ENCODE results near the gene EXD2. TPM values are rescaled to one million over a fixed set of nuclear protein-coding genes. Genes with fewer than 3 reads are reported as not detected.

Gene EXD2
- total RNA-seq, 1 experiment from 2014 or later = 26.2 TPM

DNA sequence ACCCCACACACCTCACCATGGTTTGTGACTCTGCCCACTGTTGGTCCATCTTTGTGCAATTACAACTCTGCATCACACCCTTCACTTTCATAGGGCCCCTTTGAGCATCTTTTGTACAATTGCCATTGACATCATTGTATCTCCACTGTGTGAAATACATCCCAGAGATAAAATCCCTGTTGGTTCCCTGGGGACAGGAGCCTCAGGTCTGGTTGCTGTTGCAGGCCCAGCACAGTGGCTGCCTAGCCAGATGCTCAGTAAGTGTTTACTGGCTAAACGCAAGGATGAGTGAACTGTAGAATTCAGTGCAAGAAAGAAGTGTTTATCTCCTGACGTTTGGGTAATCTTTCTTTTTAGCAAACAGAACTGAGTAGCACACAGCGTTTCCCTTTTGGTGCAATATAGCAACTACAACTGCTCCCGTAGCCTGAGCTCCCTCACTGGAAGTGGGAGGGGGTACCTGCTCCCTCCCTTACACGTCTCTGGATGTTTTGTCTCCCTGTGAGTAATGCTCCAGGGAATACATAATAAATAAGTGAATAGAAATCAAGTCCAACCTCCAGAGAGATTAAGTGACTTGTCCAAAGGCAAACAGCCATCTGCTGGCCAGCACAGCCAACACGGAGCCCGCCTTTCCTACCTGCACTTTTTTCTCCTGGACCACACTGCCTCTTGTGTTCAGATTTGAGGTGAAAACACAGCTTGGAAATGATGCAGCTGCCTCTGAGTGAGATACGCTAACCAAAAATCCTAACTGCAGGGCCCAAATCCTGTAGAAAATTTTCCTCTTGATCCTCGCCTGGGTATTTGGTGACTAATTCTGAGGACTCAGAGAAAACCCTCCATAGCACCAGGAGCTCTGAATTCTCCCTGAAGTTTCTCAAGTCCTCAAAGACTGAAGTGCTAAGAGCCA, 96.1 kb downstream of the EXD2 start (continued):
- TF ChIP-seq HMGA2 (CRISPR knock-in tag; IDR thresholded peaks at IDR 0.05) (no peak), FOXP4 (CRISPR knock-in tag; IDR thresholded peaks at IDR 0.05) (no peak), USF2 (CRISPR knock-in tag; IDR thresholded peaks at IDR 0.05) (no peak)

DNA sequence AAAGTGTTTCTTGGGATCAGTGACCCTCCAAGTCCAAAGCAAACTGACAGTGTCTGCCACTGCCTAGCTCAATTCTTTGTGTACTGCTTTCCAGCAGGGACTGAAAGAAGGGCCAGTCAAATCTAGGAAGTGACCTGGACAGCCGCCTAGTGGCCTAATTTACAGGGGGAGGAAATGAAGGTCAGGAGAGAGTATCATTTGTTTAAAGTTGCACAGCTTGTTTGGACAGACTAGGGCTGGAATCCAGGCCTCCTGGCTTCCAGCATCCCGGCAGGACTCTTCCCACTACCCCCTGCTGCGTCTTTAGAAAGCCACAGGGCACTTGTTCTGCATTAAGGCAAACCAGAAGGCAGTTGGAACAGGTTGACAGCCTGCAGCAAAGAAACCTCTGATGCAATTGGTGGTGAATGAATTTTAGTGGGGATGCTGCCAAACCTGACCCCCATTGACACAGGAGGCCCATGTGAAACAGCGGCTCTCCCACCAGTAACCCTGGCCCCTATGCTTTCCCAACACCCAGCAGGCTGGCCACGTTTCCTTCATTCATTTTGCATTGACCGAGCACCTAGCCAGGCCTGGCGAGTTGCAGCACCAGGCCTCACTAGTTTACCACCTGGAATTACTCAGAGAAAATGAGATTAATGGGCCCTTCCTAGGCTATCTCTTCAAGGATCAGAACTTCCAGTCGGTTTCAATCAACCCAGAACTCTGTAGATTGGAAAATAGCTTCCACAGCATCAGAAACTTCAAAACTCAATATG, 96.9 kb downstream of the EXD2 start:
- ChIA-PET CTCF (interaction anchor here (0.7 to 2.4 kb wide), 41 partner anchors 8 to 187 kb away, joined by 3 to 37 read pairs (median 4); partner anchors contain the start of gene GALNT16), POLR2A (interaction anchor here (0.6 kb wide), 1 partner anchor 158 kb away, joined by 7 read pairs; no protein-coding TSS in a partner anchor)
- no peaks in the 10 kb centered on the region for H3K36me3 Mint-ChIP-seq
- no peak for DNase-seq (ENCODE audit: low spot score)
- no peaks in the 10 kb centered on the region for H3K27me3 Mint-ChIP-seq (ENCODE audit: low read depth)
- no peak overlapping the region for H3K4me3 Mint-ChIP-seq
- peak; percentile 49 for ATAC-seq
- TF ChIP-seq, protein P1, sequence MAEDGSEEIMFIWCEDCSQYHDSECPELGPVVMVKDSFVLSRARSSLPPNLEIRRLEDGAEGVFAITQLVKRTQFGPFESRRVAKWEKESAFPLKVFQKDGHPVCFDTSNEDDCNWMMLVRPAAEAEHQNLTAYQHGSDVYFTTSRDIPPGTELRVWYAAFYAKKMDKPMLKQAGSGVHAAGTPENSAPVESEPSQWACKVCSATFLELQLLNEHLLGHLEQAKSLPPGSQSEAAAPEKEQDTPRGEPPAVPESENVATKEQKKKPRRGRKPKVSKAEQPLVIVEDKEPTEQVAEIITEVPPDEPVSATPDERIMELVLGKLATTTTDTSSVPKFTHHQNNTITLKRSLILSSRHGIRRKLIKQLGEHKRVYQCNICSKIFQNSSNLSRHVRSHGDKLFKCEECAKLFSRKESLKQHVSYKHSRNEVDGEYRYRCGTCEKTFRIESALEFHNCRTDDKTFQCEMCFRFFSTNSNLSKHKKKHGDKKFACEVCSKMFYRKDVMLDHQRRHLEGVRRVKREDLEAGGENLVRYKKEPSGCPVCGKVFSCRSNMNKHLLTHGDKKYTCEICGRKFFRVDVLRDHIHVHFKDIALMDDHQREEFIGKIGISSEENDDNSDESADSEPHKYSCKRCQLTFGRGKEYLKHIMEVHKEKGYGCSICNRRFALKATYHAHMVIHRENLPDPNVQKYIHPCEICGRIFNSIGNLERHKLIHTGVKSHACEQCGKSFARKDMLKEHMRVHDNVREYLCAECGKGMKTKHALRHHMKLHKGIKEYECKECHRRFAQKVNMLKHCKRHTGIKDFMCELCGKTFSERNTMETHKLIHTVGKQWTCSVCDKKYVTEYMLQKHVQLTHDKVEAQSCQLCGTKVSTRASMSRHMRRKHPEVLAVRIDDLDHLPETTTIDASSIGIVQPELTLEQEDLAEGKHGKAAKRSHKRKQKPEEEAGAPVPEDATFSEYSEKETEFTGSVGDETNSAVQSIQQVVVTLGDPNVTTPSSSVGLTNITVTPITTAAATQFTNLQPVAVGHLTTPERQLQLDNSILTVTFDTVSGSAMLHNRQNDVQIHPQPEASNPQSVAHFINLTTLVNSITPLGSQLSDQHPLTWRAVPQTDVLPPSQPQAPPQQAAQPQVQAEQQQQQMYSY (CRISPR knock-in tag; IDR thresholded peaks at IDR 0.05) = no peak
- TF ChIP-seq ZNF423 (CRISPR knock-in tag; IDR thresholded peaks at IDR 0.05) = no peak
- no peak for TF ChIP-seq RELA (CRISPR knock-in tag; IDR thresholded peaks at IDR 0.05; ENCODE audit: borderline replicate concordance)
- no peak overlapping the region for H3K27ac Mint-ChIP-seq
- H3K4me1 Mint-ChIP-seq = peaks cover 8% of the 10 kb centered on the region
- no peaks in the 10 kb centered on the region for H3K9me3 Mint-ChIP-seq

GRCh38 chr14:69288956-69289705, 97.8 kb downstream of the EXD2 start:
- DNase-seq (ENCODE audit: low spot score) (no peak), ATAC-seq (no peak)
- POLR2A ChIA-PET = no interaction called here
- no peaks in the 10 kb centered on the region for H3K9me3 Mint-ChIP-seq
- H3K27ac Mint-ChIP-seq = no peak overlapping the region
- CTCF ChIA-PET = interaction anchor here (2.2 to 2.4 kb wide), 2 partner anchors 47 to 58 kb away, joined by 10 to 29 read pairs; no protein-coding TSS in a partner anchor
- no peak overlapping the region for H3K4me3 Mint-ChIP-seq
- no peaks in the 10 kb centered on the region for H3K27me3 Mint-ChIP-seq (ENCODE audit: low read depth)
- H3K4me1 Mint-ChIP-seq = peaks cover 8% of the 10 kb centered on the region
- no peaks in the 10 kb centered on the region for H3K36me3 Mint-ChIP-seq
- TF ChIP-seq RORB (CRISPR knock-in tag; IDR thresholded peaks at IDR 0.05) = no peak
- no peak for TF ChIP-seq ZBTB43 (CRISPR knock-in tag; IDR thresholded peaks at IDR 0.05)
- TF ChIP-seq GTF2I (CRISPR knock-in tag; conservative IDR thresholded peaks at IDR 0.05) = no peak
- TF ChIP-seq, protein P2, sequence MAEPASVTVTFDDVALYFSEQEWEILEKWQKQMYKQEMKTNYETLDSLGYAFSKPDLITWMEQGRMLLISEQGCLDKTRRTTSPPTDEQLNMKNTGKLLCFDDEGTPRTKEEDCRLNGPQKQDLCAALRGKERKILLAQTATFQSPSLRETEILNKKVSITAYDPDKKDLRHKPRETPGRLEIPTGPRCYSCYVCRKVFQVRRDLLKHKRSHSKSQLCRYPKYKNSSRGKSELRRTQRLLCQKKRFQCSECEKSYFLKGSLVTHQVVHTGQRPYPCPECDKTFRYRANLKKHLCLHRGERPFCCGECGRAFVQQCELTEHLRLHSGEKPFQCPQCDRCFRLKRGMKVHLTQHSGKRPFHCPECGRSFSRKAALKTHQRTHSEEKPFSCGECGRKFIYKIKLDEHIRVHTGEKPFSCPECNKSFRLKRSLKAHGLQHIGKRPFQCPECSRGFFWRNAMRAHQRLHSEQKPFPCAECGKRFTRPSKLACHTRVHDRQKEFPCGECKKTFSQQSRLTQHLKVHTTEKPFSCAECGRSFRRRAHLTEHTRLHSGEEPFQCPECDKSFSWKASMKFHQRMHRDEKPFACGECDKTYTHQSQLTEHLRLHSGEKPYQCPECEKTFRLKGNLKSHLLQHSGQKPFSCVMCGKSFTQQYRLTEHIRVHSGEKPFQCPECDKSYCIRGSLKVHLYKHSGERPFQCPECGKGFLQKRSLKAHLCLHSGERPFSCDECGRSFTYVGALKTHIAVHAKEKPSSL (CRISPR knock-in tag; conservative IDR thresholded peaks at IDR 0.05) = no peak
- no peak for TF ChIP-seq ZNF671 (CRISPR knock-in tag; IDR thresholded peaks at IDR 0.05)
- no peak for TF ChIP-seq USF2 (CRISPR knock-in tag; IDR thresholded peaks at IDR 0.05)
- TF ChIP-seq, protein P3, sequence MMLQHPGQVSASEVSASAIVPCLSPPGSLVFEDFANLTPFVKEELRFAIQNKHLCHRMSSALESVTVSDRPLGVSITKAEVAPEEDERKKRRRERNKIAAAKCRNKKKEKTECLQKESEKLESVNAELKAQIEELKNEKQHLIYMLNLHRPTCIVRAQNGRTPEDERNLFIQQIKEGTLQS (CRISPR knock-in tag; conservative IDR thresholded peaks at IDR 0.05) = no peak
- no peak for TF ChIP-seq GRHL2 (CRISPR knock-in tag; IDR thresholded peaks at IDR 0.05; ENCODE audit: insufficient replicate concordance, severe bottlenecking)
- TF ChIP-seq, protein P4, sequence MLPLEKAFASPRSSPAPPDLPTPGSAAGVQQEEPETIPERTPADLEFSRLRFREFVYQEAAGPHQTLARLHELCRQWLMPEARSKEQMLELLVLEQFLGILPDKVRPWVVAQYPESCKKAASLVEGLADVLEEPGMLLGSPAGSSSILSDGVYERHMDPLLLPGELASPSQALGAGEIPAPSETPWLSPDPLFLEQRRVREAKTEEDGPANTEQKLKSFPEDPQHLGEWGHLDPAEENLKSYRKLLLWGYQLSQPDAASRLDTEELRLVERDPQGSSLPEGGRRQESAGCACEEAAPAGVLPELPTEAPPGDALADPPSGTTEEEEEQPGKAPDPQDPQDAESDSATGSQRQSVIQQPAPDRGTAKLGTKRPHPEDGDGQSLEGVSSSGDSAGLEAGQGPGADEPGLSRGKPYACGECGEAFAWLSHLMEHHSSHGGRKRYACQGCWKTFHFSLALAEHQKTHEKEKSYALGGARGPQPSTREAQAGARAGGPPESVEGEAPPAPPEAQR (CRISPR knock-in tag; IDR thresholded peaks at IDR 0.05) = no peak
